Measurements from ENCODE around the gene FASTK. TPM values are rescaled to one million over a fixed set of nuclear protein-coding genes. Genes with fewer than 3 reads are reported as not detected.
"Not testable (repeated sequence)": the region's sequence is repeated elsewhere in the genome, so short reads cannot be mapped to it uniquely, and the experiment has no call there.

The FASTK gene
- total and polyA plus RNA-seq, 4 donors: 28.9 to 108 (median 89.9) TPM

- H3K36me3 ChIP-seq (ENCODE audit: control insufficient read depth in 4 of 4, insufficient read depth in 4 of 4, low read length in 4 of 4): peaks cover 0 to 12% (median 3%) of the 10 kb centered on the region in 4 donors
- DNase-seq (no peak), ATAC-seq (ENCODE audit: insufficient read depth, low FRiP score) (no peak)
- H3K4me3 ChIP-seq: no peak overlapping the region
- H3K27ac ChIP-seq (ENCODE audit: low read depth in 1 of 2, low read length in 1 of 2): no peak overlapping the region
- no peaks in the 10 kb centered on the region for H3K27me3 ChIP-seq (ENCODE audit: control insufficient read depth in 3 of 3, insufficient read depth in 3 of 3, low read length in 2 of 3)
- no peak overlapping the region for H3K9ac ChIP-seq (ENCODE audit: insufficient read depth in 1 of 2, low read length in 2 of 2)
- peaks cover 0 to 2% (median 0%) of the 10 kb centered on the region in 4 donors for H3K9me3 ChIP-seq (ENCODE audit: control insufficient read depth in 4 of 4, insufficient read depth in 3 of 4, low read length in 3 of 4)
- TF ChIP-seq CTCF (IDR thresholded peaks at IDR 0.05; ENCODE audit: control extremely low read depth, extremely low read depth): no peak
- peaks cover 0 to 34% (median 3%) of the 10 kb centered on the region in 5 donors for H3K4me1 ChIP-seq (ENCODE audit: control insufficient read depth in 5 of 5, insufficient read depth in 5 of 5, low read length in 5 of 5)
- WGBS, 2 donors: 97% methylated on average over 20 of the region's 20 CpGs
These were observed 36.6 kb downstream of the FASTK start for GRCh38 chr7:151043959-151044358.

GRCh38 chr7:151043449-151043848, 37.2 kb downstream of the FASTK start:
- H3K9ac ChIP-seq (ENCODE audit: insufficient read depth in 1 of 2, low read length in 2 of 2); H3K4me3 ChIP-seq; H3K27ac ChIP-seq (ENCODE audit: low read depth in 1 of 2, low read length in 1 of 2); H3K9me3 ChIP-seq (ENCODE audit: control insufficient read depth in 4 of 4, insufficient read depth in 3 of 4, low read length in 3 of 4); ATAC-seq (ENCODE audit: insufficient read depth, low FRiP score); DNase-seq; H3K27me3 ChIP-seq (ENCODE audit: control insufficient read depth in 3 of 3, insufficient read depth in 3 of 3, low read length in 2 of 3): not testable (repeated sequence)
- WGBS, 2 donors: 89% methylated on average over 10 of the region's 10 CpGs
- Histone ChIP-seq H3K36me3 (ENCODE audit: control insufficient read depth in 4 of 4, insufficient read depth in 4 of 4, low read length in 4 of 4) (peaks cover 0 to 12% (median 3%) of the 10 kb centered on the region in 4 donors), H3K4me1 (ENCODE audit: control insufficient read depth in 5 of 5, insufficient read depth in 5 of 5, low read length in 5 of 5) (peaks cover 0 to 34% (median 7%) of the 10 kb centered on the region in 5 donors)

GRCh38 chr7:151040616-151041375, 39.8 kb downstream of the FASTK start:
- ATAC-seq (ENCODE audit: insufficient read depth, low FRiP score) (no peak), DNase-seq (no peak)
- H3K4me3 ChIP-seq: no peak overlapping the region
- H3K9me3 ChIP-seq (ENCODE audit: control insufficient read depth in 4 of 4, insufficient read depth in 3 of 4, low read length in 3 of 4): peaks cover 0 to 2% (median 0%) of the 10 kb centered on the region in 4 donors
- no peak overlapping the region for H3K9ac ChIP-seq (ENCODE audit: insufficient read depth in 1 of 2, low read length in 2 of 2)
- H3K36me3 ChIP-seq (ENCODE audit: control insufficient read depth in 4 of 4, insufficient read depth in 4 of 4, low read length in 4 of 4): peaks cover 0 to 22% (median 2%) of the 10 kb centered on the region in 4 donors
- H3K4me1 ChIP-seq (ENCODE audit: control insufficient read depth in 5 of 5, insufficient read depth in 5 of 5, low read length in 5 of 5): peaks cover 0 to 8% (median 0%) of the 10 kb centered on the region in 5 donors
- 94 to 95% methylated on average over 30 of the region's 30 CpGs for WGBS, 2 donors
- H3K27me3 ChIP-seq (ENCODE audit: control insufficient read depth in 3 of 3, insufficient read depth in 3 of 3, low read length in 2 of 3): no peaks in the 10 kb centered on the region
- TF ChIP-seq CTCF (IDR thresholded peaks at IDR 0.05; ENCODE audit: control extremely low read depth, extremely low read depth): no peak
- no peak overlapping the region for H3K27ac ChIP-seq (ENCODE audit: low read depth in 1 of 2, low read length in 1 of 2)

GRCh38 chr7:151039850-151040548, 40.6 kb downstream of the FASTK start:
- Histone ChIP-seq H3K27me3 (ENCODE audit: control insufficient read depth in 3 of 3, insufficient read depth in 3 of 3, low read length in 2 of 3) (no peaks in the 10 kb centered on the region), H3K4me1 (ENCODE audit: control insufficient read depth in 5 of 5, insufficient read depth in 5 of 5, low read length in 5 of 5) (peaks cover 0 to 8% (median 0%) of the 10 kb centered on the region in 5 donors), H3K27ac (ENCODE audit: low read depth in 1 of 2, low read length in 1 of 2) (no peak overlapping the region), H3K4me3 (no peak overlapping the region), H3K9me3 (ENCODE audit: control insufficient read depth in 4 of 4, insufficient read depth in 3 of 4, low read length in 3 of 4) (peaks cover 0 to 2% (median 0%) of the 10 kb centered on the region in 4 donors), H3K9ac (ENCODE audit: insufficient read depth in 1 of 2, low read length in 2 of 2) (no peak overlapping the region), H3K36me3 (ENCODE audit: control insufficient read depth in 4 of 4, insufficient read depth in 4 of 4, low read length in 4 of 4) (peaks cover 0 to 28% (median 5%) of the 10 kb centered on the region in 4 donors)
- no peak for TF ChIP-seq CTCF (IDR thresholded peaks at IDR 0.05; ENCODE audit: control extremely low read depth, extremely low read depth)
- ATAC-seq (ENCODE audit: insufficient read depth, low FRiP score): no peak
- DNase-seq: no peak
- WGBS, 2 donors: 63 to 71% methylated on average over 17 to 18 of the region's 18 CpGs

All from lung (tissue), 12 donors.